OCI-LY1 (cell line): Measurements from ENCODE around the gene CHRNB1.

Experiments used
- H2AFZ ChIP-seq: fragments of 200-600 bp; sonication (generic), shearing (Covaris generic); 2 replicates; pipeline ENCODE4 v1.6.0; 2014; ENCODE audit warnings: antibody characterized with exemption, mild to moderate bottlenecking, low read length
- H3F3A ChIP-seq: fragments of 200-600 bp; sonication (generic), shearing (Covaris generic); 2 replicates; pipeline ENCODE4 v1.6.0; 2014; ENCODE audit warnings: mild to moderate bottlenecking, antibody characterized with exemption, low read length, moderate library complexity; ENCODE audit not compliant: insufficient read depth
- H3K27ac ChIP-seq: fragments of 200-600 bp; sonication (generic); 2 replicates; pipeline ENCODE4 v1.5.1; 2014; ENCODE audit warnings: low read length, mixed run types, mild to moderate bottlenecking, low read depth; ENCODE audit not compliant: poor library complexity, severe bottlenecking
- H3K27me3 ChIP-seq: fragments of 200-600 bp; sonication (generic); 2 replicates; pipeline ENCODE4 v1.6.0; 2014; ENCODE audit warnings: antibody characterized with exemption, mild to moderate bottlenecking, low read length, moderate library complexity; ENCODE audit not compliant: insufficient read depth
- H3K36me3 ChIP-seq: fragments of 200-600 bp; sonication (generic); 2 replicates; pipeline ENCODE4 v1.6.1; 2014; ENCODE audit warnings: mild to moderate bottlenecking, antibody characterized with exemption, low read length, moderate library complexity, mixed read lengths; ENCODE audit not compliant: insufficient read depth
- H3K4me1 ChIP-seq: fragments of 200-600 bp; sonication (generic); 2 replicates; pipeline ENCODE4 v1.5.1; 2014; ENCODE audit warnings: mild to moderate bottlenecking, low read length, moderate library complexity; ENCODE audit not compliant: insufficient read depth, severe bottlenecking
- H3K4me2 ChIP-seq: fragments of 200-600 bp; sonication (generic), shearing (Covaris generic); 2 replicates; pipeline ENCODE4 v1.6.1; 2014; ENCODE audit warnings: low read length
- H3K4me3 ChIP-seq: fragments of 200-600 bp; sonication (generic); 2 replicates; pipeline ENCODE4 v1.5.1; 2014; ENCODE audit warnings: low read length, low read depth, mild to moderate bottlenecking, mixed read lengths; ENCODE audit not compliant: poor library complexity, severe bottlenecking
- H3K79me2 ChIP-seq: fragments of 200-600 bp; shearing (Covaris generic); 2 replicates; pipeline ENCODE4 v1.6.1; 2016; ENCODE audit warnings: mixed run types, low read length, mixed read lengths; ENCODE audit not compliant: insufficient read depth
- H3K9ac ChIP-seq: fragments of 200-600 bp; sonication (generic), shearing (Covaris generic); 2 replicates; pipeline ENCODE4 v1.6.1; 2014; ENCODE audit warnings: mild to moderate bottlenecking, low read length, mixed read lengths
- H3K9me2 ChIP-seq: fragments of 200-600 bp; sonication (generic), shearing (Covaris generic); 2 replicates; pipeline ENCODE4 v1.6.1; 2014; ENCODE audit warnings: low read depth, mild to moderate bottlenecking, low read length, mixed read lengths
- H3K9me3 ChIP-seq: fragments of 200-600 bp; shearing (Covaris generic); 2 replicates; pipeline ENCODE4 v1.6.1; 2014; ENCODE audit warnings: low read length, mixed read lengths
- H4K20me1 ChIP-seq: fragments of 200-600 bp; sonication (generic), shearing (Covaris generic); 2 replicates; pipeline ENCODE4 v1.6.0; 2016; ENCODE audit warnings: mild to moderate bottlenecking, low read length; ENCODE audit not compliant: insufficient read depth
- CTCF ChIP-seq: fragments of 200-600 bp; sonication (generic), shearing (Covaris generic); IDR thresholded peaks from 2 replicates; pipeline ENCODE4 v1.5.1; 2017; ENCODE audit warnings: mild to moderate bottlenecking, antibody characterized with exemption, low read length, moderate library complexity, mixed read lengths
- EZH2 ChIP-seq: fragments of 200-600 bp; sonication (generic), shearing (Covaris generic); IDR thresholded peaks from 2 replicates; pipeline ENCODE4 v1.8.0; 2017; ENCODE audit warnings: borderline replicate concordance, mixed run types, mild to moderate bottlenecking, antibody characterized with exemption, low read length, moderate library complexity, mixed read lengths

The CHRNB1 gene

DNA sequence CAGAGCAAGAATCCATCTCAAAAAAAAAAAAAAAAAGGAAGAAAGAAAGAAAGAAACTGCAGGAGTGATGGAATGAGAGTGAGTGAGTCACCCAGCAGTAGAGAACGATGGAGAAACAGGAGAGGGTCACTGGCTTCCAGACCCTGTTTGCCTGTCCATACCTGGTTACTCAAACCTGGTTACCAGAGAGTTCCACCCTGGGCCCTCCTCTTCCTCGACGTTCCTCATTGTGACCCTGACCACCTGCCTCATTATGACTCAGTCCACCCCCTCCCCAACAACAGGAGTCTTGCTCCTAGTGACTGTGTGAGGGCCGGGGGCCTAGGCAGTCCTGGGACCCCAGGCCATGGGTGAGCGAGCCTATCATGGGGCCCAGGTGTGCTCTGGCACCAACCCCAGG is 16.3 kb upstream of the CHRNB1 start, which contains the start of gene SPEM3:
Gene SPEM3 (plus strand): TSS at position 301 of the 400 bp plus-strand sequence. CDS start 46 bp downstream, at position 347.
- TF ChIP-seq EZH2 (no peak), CTCF (no peak)
- H3K4me3 ChIP-seq, result no peak within 1 kb of the TSS
- H3K4me2 ChIP-seq, result no peak within 1 kb of the TSS
- H3K9me2 ChIP-seq, result no peaks in the 10 kb centered on the region
- no peaks in the 10 kb centered on the region for H3K9me3 ChIP-seq
- no peaks in the 10 kb centered on the region for H3F3A ChIP-seq
- H3K79me2 ChIP-seq, result no peaks in the 10 kb centered on the region
- no peak within 1 kb of the TSS for H2AFZ ChIP-seq
- no peak within 1 kb of the TSS for H3K9ac ChIP-seq
- H3K27ac ChIP-seq, result no peak within 1 kb of the TSS
- H3K36me3 ChIP-seq, result no peaks in the 10 kb centered on the region
- no peaks in the 10 kb centered on the region for H3K27me3 ChIP-seq
- no peaks in the 10 kb centered on the region for H4K20me1 ChIP-seq
- H3K4me1 ChIP-seq, result no peaks in the 10 kb centered on the region

- Histone ChIP-seq H2AFZ (no peak overlapping the region), H3K4me2 (no peak overlapping the region), H3K27ac (no peak overlapping the region), H3K9me3 (no peaks in the 10 kb centered on the region), H3K27me3 (no peaks in the 10 kb centered on the region), H3K4me3 (no peak overlapping the region), H3K79me2 (no peaks in the 10 kb centered on the region), H3F3A (no peaks in the 10 kb centered on the region), H3K36me3 (no peaks in the 10 kb centered on the region), H4K20me1 (no peaks in the 10 kb centered on the region), H3K9me2 (no peaks in the 10 kb centered on the region), H3K4me1 (no peaks in the 10 kb centered on the region), H3K9ac (no peak overlapping the region)
- no peak for TF ChIP-seq CTCF
These were observed 15.1 kb upstream of the CHRNB1 start for GRCh38 chr17:7429722-7430121.

DNA sequence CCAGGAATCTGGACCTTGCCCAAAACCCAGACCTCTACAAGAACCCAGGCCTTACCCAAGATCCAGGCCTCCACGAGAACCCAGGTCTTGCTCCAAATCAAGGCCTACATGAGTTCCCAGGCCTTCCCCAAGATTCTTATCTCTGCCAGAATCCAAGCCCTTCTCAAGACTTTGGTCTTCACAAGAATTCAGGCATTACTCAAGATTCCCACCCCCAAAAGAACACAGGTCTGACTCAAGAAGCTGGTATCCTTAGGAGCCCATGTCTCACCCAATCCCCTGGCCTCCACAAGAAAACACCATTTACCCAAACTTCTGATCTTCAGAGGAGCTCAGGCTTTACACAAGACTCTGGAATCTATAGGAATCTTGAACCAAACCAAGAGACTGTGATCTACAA is 13.6 kb upstream of the CHRNB1 start:
- H3K4me2 ChIP-seq, result no peak overlapping the region
- H3K36me3 ChIP-seq, result no peaks in the 10 kb centered on the region
- no peak overlapping the region for H2AFZ ChIP-seq
- no peaks in the 10 kb centered on the region for H3K9me3 ChIP-seq
- no peaks in the 10 kb centered on the region for H3F3A ChIP-seq
- H3K79me2 ChIP-seq, result no peaks in the 10 kb centered on the region
- H3K9me2 ChIP-seq, result no peaks in the 10 kb centered on the region
- H3K9ac ChIP-seq, result no peak overlapping the region
- TF ChIP-seq EZH2, result no peak
- TF ChIP-seq CTCF, result no peak
- H4K20me1 ChIP-seq, result no peaks in the 10 kb centered on the region
- H3K27ac ChIP-seq, result no peak overlapping the region
- H3K27me3 ChIP-seq, result no peaks in the 10 kb centered on the region
- peaks cover 3% of the 10 kb centered on the region for H3K4me1 ChIP-seq
- H3K4me3 ChIP-seq, result no peak overlapping the region
